Germinal center (tissue), 1 donor: ENCODE measurements around the gene MCOLN2.

Source experiments
- DNase-seq: peaks from one replicate; pipeline ENCODE4 v3.0.0; 2012; ENCODE audit warnings: mixed read lengths, low spot score

Gene MCOLN2

GRCh38 chr1:84985365-84985764 lies 11.5 kb downstream of the MCOLN2 start:
- peak; percentile 50 for DNase-seq

DNA sequence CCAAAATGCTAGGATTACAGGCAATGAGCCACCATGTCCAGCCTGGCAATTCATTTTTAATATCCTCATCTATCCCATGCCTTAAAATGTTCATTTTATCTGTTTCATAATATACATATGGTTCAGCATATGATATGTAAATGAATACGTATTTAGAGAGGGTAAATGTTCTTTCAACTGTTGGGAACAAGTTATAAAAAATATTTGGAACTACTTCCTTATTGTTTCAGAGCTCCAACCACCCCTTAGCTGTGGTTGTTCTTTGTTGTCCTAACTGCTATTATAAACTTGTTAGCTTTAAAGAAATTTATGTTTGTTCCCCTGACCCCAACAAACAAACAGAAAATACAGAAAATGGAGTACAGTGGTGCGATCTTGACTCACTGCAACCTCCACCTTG lies 14.5 kb downstream of the MCOLN2 start:
- no peak for DNase-seq

GRCh38 chr1:84975035-84975434 lies 21.9 kb downstream of the MCOLN2 start:
- DNase-seq, result no peak

DNA sequence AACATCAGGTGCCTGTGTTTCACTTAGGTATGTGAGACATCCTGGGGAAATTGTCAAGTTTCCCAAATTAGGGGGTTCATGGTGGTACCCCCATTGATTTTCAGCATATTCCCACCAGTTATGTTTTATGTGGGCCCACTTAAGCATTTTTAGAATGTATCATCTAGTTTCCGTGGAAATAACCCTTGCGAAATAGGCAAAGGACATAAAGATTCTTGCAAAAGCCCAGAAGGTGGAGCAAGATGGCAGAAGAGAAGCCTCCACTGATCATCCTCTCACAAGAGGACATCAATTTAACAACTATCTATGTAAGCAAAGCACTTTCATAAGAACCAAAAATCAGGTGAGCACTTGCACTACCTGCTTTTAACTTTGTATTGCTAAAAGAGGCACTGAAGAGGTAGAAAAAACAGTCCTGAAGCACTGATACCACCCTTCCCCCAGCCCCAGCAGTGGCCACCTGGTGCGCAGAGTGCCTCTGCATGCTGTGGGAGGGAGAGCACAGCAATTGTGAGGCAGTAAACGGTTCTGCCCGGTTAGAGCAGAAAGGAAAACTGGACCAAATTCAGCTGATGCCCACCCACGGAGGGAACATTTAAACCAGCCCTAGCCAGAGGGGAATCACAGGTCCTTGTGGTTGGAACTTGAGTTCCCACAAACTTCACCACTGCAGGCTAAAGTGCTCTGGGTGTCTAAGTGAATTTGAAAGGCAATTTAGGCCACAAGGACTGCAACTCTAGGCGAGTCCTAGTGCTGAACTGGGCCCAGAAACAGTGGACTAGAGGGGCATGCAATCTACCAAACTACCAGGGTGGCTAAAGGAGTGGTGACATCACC lies 23.2 kb downstream of the MCOLN2 start:
- DNase-seq, result no peak

GRCh38 chr1:84972377-84972987 lies 24.4 kb downstream of the MCOLN2 start:
- DNase-seq, result peak; percentile 20

DNA sequence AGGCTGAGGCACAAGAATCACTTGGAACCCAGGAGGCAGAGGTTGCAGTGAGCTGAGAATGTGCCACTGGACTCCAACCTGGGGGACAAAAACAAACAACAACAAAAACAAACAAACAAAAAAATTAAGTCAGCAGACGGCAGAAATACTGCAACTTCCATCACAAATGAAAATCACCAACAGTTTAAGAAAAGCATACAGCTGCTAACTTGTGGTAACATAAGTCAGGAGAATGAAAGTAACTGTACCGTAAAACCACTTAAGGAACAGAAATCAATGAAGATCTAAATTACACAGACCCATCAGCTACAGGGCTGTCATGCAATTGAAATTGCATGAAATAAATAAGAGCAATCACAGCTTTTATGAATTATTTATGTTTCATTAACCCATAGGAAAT lies 25.0 kb downstream of the MCOLN2 start:
- DNase-seq, result peak; percentile 9

DNA sequence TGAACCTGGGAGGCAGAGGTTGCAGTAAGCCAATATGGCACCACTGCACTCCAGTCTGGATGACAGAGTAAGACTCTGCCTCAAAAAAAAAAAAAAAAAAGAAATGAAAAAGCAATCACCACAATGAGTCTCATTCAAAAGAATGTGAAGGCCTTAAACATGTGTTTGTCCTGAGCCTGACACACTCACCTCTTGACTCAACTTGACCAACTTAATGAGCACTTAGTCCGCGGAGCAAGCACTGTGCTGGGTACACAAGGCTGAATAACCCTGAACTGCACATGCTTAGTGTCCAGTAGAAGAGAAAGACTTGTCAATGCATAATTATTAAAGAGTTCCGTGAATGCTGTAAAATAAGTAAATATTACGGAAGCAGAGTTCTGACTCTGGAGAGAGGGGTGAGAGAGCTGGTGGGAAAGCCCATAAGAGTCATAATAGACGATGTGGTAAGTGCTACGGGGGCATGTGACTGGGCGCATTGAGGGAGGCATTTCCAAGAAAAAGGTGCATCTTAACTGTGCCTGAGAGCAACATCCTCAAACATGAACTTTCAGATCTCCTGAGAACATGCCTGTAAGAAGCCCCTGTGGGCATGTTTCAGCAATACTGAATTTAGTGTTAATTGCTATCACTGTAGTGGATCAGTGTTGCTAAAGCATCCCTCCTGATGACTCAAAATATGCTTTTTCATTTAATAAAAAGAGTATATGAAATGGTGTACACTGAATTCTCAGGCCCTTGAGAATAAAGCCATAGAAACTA lies 27.2 kb downstream of the MCOLN2 start:
- no peak for DNase-seq

- DNase-seq, result no peak
Measured at GRCh38 chr1:84968865-84969264, 28.0 kb downstream of the MCOLN2 start.

GRCh38 chr1:84968101-84968500 lies 28.8 kb downstream of the MCOLN2 start:
- DNase-seq, result no peak

- DNase-seq, result no peak
Measured at GRCh38 chr1:84967666-84968065, 29.2 kb downstream of the MCOLN2 start.

DNA sequence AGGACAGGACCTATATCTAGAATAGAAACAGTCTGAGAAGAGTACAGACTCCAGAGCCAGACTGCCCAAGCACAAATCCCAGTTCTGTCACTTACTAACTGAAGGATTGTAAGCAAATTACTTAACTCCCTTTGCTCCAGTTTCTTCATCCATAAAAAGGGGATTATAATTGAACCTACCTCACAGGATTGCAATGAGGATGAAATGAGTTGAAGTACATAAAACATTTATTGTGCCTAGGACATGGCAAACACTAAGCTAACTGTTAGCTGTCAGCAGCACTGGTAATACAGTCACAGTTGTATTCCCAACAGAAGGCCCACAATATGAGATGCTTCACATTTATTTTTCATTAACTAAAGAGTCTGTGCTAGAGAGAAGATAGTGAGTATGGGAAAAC lies 33.9 kb downstream of the MCOLN2 start:
- DNase-seq, result no peak

DNA sequence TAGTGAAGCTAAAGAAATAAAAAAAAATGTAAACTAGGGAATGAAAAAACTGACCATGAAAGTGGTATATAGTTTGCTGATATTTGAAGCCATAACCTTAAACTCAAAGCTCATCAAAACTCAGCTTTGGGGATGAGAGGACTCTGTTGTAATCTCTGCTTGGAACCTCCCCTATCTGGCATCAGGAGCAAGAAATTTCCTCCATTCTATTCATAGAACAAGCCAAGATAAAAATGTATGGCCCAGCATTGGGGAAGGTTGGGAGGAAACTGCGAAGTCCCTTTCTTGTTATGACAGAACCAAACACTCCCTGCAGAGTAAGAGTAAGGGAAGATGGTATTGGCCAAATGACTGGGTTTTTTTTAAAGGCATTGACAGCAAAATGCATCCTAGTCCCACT lies 35.6 kb downstream of the MCOLN2 start:
- DNase-seq, result no peak

- no peak for DNase-seq
Measured at GRCh38 chr1:84960371-84960770, 36.5 kb downstream of the MCOLN2 start.

- no peak for DNase-seq
Measured at GRCh38 chr1:84959294-84959693, 37.6 kb downstream of the MCOLN2 start.

DNA sequence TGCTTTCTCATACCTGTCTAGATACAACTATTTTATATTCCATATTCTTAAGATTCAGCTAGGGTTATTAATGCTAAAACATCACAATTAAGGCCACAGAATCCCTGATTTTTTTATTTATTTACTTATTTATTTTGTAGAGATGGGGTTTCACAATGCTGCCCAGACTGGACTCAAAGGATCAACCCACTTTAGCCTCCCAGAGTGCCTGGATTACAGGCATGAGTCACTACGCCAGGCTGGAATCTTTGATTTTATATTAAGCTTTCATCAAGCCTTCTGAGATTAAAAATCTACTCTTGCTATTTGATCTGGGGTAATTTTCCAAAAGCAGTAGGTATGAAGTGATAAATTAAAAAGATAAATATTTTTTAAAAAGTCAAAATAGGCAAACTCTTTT lies 38.9 kb downstream of the MCOLN2 start:
- DNase-seq, result no peak

- no peak for DNase-seq
Measured at GRCh38 chr1:84956655-84957054, 40.3 kb downstream of the MCOLN2 start.

DNA sequence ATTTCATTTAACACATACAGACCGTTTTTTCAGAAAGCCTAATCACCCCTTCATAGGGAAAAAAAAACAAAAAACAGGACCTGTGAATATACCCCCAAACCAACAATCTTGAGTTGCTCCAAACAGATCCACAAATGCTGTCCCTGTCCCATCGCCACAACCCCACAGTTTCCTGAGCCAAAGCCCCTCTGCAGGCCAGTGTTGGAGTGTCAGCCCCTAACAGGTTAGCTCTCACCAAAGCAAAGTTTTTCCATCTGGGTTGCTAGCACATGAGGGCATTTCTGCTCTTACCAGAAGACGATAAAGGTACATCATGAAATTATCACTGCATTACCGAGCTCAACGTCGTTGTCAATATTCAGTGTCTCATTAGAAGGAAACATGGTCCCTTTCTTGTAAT lies 40.8 kb downstream of the MCOLN2 start:
- no peak for DNase-seq

GRCh38 chr1:84949664-84950063 lies 47.2 kb downstream of the MCOLN2 start:
- no peak for DNase-seq

- no peak for DNase-seq
Measured at GRCh38 chr1:84947536-84948410, 49.1 kb downstream of the MCOLN2 start.

DNA sequence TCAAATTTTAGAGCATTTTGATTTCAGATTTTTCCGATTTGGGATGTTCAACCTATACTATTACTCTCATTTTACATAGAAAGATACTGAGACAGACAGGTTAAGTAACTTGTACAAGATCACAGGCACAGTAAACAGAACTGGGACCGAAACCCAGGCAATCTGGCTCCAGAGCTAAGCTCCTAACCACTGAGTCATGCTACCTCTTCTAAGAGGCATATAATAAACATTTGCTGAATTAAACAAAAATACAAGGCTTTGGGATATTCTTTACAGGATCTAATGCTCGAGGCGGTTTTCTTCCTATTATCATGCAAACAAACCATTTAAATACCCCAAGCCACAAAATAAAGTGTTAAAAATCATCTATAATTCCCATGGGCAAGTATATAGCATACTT lies 50.3 kb downstream of the MCOLN2 start:
- DNase-seq, result no peak

DNA sequence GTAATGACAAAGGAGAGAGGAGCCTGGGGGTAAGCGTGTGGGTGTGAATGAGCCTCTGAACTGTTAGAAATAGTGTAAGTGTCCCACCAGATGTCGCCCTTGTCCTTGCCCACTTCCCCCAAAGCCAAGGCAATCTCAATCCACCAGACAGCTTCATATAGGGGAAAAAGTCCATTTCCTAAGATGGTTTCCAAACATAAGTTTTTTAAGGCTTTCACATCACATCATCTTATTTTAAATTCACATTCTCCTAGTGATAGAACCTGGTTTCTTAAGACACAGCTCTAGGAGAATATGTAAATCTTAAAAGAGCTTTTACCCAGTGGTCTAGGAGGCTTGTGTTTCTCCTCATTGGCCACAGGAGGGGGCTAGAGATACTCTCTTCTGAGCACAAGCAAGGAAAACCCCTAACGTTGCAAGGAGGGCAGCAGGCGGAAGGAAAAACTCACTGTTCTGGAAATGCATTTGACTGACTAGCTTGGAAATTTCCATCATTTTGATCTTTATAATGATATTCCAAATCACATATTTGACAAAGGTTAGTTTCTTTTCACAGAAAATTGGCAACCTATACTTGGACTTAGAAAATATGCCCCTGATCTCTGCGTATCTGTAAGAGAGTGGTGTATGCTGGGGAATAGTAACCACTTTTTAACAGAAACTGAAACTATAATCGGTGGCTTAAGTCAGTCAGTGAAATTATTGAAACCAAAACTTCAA lies 52.0 kb downstream of the MCOLN2 start:
- peak; percentile 60 for DNase-seq
